Right ventricle myocardium superior (tissue), 1 donor: ENCODE measurements around the gene SDHAF4. TPM values are rescaled to one million over a fixed set of nuclear protein-coding genes. Genes with fewer than 3 reads are reported as not detected.
A peak's percentile ranks its signal among the peaks of the same experiment; 100 is the strongest.
"Not testable (repeated sequence)": the region's sequence is repeated elsewhere in the genome, so short reads cannot be mapped to it uniquely, and the experiment has no call there.

Source experiments
- ATAC-seq: fragments of 200-7000 bp; cut with Tn5 transposase; one replicate; pipeline ENCODE4 v1.9.1; 2020; ENCODE audit warnings: mild to moderate bottlenecking; ENCODE audit not compliant: poor library complexity
- DNase-seq: peaks from one replicate; pipeline ENCODE4 v3.0.0-alpha.2; 2020
- intact Hi-C: fragments of 100-400 bp; cut with DNase I; formaldehyde crosslinking; loops from one replicate; pipeline ENCODE4 v1.11.2; 2022
- long read RNA-seq: library from polyadenylated mRNA; unstranded; transcript quantifications from one replicate; pipeline ENCODE4 v2.0.0, GENCODE V29; 2021
- total RNA-seq: library from RNA; stranded (reverse); fragmentation: NEBNext Ultra II Directional; extraction: Animal tissue kit (Norgen Biotek cat#: 25700); gene quantifications from one replicate; pipeline ENCODE4 v1.2.1, GENCODE V29; 2021
- donor health status: DM: no; HTN: yes; CAD: no; lungs with severe emphysema.

The SDHAF4 gene
- 17.8 TPM for total RNA-seq
- long read RNA-seq, partial matches to known transcripts = 0 of 3 reads
- long read RNA-seq, other reads (novel, unspliced or antisense) = 0 of 3 reads

DNA sequence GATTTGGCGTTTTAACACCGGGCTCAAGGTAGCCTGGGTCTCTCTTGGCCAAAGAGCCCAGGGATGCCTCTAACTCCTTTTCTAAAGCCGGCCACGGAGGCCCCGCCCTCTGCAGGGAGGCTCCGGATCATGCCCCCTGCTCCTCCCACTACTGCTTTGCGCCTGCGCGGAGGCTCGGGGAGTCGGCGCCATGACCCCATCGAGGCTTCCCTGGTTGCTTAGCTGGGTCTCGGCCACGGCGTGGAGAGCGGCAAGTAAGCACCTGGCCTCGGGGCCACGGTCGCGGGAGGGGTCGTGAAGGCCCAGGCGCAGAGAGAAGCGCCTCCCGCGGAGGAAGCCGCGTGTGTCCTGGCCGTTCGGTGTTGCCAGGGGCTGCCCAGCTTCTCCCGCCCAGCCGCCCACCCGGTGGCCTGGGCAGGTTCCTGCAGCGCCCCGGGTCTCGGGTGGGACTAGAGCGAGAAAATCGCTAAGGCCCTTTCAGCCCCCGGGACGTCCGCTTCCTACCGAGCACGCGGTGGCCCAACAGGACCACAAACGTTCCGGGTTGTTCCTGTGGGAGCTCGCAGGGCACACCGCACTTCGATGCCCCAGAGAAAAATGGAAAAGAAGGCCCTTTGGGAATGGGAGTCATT, at the start of gene SDHAF4:
SDHAF4 (plus strand) TSS at position 180 of the 632 bp plus-strand sequence; CDS start at position 191, 11 bp downstream.
- ATAC-seq = peak; percentile 100
- DNase-seq = peak; percentile 97
- intact Hi-C loops = loop anchor here (5.0 kb wide), 1 partner anchor 100 kb away; the partner anchor contains the start of gene SMAP1

DNA sequence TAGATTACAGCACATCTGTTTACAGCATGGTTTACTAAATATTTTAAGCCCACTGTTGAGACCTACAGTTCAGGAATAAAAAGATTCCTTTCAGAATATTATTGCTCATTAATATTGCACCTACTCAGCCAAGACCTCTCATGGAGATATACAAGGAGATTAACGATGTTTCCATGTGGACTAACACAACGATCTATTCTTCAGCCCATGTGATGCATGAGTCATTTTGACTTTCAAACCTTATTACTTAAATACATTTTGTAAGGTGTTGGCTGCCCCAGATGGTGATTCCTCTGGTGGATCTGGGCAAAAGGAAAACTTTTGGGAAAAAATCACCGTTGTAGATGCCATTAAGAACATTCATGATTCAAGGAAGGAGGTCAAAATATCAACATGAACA, 48.0 kb upstream of the SDHAF4 start:
- DNase-seq (no peak), ATAC-seq (no peak)
- intact Hi-C loops = no loop called here

DNA sequence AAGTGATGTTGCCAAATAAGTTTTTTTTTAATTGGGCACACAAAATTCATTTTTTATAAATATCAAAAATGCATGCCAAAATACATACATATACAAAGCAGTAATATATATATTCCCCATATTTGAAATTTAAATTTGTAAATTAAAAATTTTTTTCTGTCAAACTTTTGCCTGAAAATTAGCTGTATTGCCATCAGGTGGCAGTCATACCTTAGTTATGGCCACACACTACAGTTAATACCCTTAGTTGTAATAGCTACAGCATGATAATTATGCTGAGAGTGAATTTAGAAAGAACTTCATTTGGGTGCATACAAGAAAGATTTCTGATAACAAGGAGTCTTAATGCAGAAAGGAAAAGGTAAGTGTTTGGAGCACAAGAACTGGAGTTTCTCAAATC, 46.2 kb upstream of the SDHAF4 start:
- DNase-seq (no peak), ATAC-seq (no peak)
- intact Hi-C loops = no loop called here

DNA sequence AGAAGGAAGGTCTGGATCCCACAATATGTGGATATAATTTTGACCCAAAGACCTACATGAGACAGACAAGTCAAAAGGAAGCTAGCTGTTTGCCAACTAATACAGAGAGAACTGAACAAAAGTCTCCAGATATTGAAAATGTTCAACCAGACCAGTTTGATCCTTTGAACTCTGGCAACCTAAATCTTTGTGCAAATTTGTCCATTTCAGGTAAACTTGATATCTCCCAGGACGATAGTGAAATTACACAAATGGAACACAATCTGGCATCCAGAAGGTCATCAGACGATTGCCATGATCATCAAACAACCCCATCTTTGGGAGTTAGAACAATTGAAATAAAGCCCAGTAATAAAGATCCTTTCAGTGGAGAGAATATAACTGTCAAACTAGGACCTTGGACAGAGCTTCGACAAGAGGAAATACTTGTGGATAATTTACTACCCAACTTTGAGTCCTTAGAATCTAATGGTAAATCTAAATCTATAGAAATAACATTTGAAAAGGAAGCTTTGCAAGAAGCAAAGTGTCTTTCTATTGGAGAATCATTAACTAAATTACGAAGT, 41.9 kb upstream of the SDHAF4 start:
- intact Hi-C loops = no loop called here
- DNase-seq = no peak

DNA sequence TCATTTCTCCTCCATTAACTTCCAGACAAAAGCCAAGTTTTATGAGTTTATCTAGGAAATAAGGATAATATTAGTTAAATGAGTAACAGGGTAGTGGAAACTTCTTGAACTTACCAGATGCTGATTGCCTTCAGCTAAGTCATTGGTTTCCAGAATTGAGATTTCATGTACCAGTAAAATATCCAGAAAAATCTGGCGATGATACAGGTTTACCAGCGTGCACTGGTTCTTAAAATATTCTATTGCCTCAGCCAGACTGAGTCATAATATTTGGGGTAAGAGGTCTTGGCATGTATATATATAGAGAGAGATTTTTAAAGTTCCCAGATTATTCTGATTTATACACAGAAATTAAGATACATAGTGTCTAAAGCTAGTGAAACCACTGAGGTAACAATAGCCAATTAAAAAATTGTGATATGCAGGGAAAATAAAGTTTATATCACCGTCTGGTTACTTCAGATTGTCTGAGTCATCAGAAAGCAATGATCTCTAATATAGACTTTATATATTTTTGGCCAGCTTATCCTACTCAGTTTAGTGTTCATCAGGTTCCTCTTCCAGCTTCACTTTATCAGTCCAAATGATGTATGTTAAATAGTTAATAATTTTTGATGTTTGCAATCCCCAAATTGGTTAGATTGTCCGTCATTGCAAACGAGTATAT, 39.5 kb upstream of the SDHAF4 start:
- intact Hi-C loops = no loop called here
- DNase-seq = no peak
- ATAC-seq = no peak

More for the DNA sequence above, 41.9 kb upstream of the SDHAF4 start:
- no peak for ATAC-seq

DNA sequence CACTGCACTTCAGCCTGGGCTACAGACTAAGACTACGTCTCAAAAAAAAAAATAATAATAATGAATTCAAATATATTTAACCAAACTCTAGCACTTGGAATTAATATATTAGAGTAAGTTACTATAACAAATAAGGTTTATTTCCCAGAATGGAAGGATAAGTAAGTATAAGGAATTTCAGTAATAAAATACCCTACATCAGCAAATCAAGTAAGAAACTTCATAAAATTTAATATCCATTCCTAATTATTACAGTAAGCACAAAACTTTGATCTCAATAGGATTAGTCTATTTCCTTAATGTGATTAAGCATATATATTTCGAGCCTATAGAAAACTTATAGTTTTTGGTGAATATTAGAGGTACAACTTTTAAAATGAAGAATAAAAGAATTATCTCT, 36.7 kb upstream of the SDHAF4 start:
- intact Hi-C loops = no loop called here
- no peak for ATAC-seq
- DNase-seq = no peak

DNA sequence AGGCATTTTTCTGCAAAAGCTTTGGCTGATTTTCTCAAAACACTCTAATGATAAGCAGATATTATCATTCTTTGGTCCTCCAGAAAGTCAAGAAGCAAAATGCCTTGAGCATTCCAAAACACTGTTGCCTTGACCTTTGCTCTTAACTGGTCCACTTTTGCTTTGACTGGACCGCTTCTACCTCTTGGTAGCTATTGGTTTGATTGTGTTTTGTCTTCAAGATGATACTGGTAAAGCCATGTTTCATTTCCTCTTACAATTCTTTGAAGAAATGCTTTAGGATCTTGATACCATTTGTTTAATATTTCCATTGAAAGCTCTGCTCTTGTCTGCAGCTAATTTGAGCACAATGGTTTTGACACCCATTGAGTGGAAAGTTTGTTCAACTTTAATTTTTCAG, 35.6 kb upstream of the SDHAF4 start:
- intact Hi-C loops = no loop called here
- ATAC-seq = no peak
- DNase-seq = no peak

DNA sequence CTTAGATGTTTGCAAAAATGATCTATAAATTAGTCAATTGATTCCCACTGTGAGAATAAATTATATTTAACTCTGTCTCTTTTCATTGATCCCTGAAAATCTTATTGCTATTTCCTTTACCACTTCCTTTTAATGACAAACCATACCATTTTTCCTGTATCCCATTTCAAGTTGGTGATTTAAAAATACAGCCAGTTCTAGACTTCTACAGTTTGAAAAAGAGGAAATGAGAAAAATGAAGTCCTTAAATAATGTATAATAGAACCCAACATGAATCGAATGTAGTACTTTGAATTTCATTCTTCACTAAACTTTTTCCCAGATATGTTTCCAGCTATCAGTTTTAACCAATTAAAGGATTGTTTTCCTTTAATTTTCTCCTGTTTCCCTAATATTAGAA, 29.5 kb upstream of the SDHAF4 start:
- intact Hi-C loops = no loop called here
- no peak for ATAC-seq
- no peak for DNase-seq

DNA sequence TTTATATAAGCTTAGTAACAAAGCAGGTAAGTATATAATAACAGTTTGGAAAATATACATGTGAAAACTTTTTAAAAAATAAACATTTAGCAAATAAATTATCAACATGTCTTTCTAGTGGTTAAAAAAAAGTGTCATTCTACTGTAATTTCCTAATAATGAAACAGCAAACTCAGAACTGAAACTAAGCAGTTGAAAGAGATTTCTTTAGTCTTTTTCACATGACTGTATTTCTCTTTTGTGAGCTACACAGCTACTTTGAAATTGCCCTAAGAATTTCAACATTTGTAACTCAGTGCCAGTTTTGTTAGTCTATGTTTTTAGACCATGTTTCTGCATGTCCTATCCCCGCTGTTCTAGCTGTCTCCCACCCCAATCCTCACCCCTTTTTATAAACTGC, 28.4 kb upstream of the SDHAF4 start:
- ATAC-seq = no peak

DNA sequence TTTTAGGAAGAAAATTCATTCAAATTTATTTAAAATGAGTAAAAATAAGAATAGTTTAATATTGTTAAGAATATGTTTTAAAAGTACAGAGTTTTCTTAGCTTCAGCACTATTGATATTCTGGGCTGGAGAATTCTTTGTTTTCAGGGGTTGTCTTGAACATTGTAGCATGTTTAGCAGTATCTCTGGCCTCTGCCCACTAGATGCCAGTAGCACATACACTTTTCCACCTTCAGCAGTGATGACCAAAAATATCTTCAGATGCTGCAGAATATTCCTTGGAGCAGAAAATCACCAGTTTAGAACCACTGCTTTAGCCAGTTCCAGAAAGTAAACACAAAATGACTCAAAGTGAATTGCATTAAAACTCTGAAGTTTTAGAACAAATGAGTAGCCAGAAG, 19.4 kb upstream of the SDHAF4 start:
- intact Hi-C loops = no loop called here
- ATAC-seq = peak; percentile 85

More for the DNA sequence above, 28.4 kb upstream of the SDHAF4 start:
- intact Hi-C loops = no loop called here
- no peak for DNase-seq

DNA sequence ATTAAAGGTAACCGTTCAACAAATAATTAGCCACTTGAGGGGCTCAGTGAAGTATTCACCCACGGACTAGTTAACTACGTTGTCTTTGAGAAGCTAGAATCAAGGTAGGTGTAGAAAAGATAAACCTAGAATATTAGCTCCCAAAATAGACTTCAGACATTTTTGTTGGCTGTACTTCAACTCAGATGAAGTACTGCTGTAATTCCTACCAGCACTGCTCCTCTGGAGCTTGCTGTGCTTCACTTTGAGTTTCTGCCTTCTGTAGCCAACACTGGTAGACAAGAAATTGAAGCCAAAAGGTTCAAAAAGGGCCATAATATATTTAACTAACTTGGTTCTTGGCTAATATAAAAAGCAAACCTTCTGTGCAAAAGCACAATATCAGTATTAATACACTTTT, 18.8 kb upstream of the SDHAF4 start:
- ATAC-seq (peak; percentile 73), DNase-seq (no peak)
- intact Hi-C loops = no loop called here

More for the DNA sequence above, 19.4 kb upstream of the SDHAF4 start:
- DNase-seq = no peak

DNA sequence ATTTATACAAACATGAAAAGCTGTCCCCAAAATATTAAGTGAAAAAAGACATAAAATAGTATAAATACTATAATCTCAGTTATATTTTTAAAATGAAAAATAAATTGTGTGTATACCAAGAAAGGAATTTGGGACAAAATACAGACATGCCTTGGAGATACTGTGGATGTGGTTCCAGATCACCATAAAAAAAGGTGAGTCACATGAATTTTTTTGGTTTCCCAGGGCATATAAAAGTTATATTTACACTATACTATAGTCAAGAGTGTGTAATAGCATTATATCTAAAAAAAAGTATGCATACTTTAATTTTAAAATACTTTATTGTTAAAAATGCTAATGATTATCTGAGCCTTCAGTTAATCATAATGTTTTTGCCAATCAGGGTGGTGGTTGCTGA, 17.4 kb upstream of the SDHAF4 start:
- intact Hi-C loops = no loop called here
- no peak for DNase-seq
- ATAC-seq = no peak

DNA sequence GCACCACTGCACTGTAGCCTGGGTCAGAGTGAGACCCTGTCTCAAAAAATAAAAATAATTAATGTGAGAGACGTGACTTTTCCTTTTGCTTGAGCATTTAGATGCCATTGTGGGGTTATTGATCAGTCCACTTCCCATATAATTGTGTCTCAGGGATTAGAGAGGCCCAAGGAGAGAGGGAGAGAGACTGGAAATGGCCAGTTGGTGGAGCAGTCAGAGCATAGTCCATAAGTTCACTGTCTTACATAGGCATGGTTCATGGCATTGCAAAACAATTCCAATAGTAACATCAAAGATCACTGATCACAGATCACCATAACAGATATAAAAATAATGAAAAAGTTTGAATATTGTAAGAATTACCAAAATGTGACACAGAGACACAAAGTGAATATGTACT, 15.2 kb upstream of the SDHAF4 start:
- DNase-seq = no peak
- intact Hi-C loops = loop anchor here (10.0 kb wide), 1 partner anchor 133 kb away; no protein-coding TSS in a partner anchor
- ATAC-seq = no peak

DNA sequence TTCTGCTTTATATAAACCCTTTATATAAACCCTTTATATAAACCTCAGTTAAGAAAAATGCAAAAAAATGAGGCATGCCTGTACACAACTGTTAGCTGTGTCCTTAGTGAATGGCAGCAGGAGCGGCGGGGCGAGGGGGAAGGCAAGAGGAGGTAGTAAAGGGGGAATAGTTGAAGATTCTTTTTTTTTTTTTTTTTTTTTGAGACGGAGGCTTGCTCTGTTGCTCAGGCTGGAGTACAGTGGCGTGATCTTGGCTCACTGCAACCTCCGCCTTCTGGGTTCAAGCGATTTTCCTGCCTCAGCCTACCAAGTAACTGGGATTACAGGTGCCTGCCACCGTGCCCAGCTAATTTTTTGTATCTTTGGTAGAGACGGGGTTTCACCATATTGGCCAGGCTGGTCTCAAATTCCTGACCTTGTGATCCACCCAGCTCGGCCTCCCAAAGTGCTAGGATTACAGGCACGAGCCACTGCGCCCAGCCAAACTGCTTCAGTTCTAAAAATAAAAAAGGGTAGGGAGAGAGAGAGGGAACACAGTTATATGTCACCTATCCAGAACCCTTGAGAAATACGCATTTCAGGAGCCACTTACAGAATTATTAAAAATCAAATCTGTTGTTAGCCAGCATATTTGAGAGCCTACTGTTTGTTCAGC, 14.3 kb upstream of the SDHAF4 start:
- intact Hi-C loops = loop anchor here (10.0 kb wide), 1 partner anchor 132 kb away; no protein-coding TSS in a partner anchor
- ATAC-seq (peak; percentile 94), DNase-seq (peak; percentile 47)

DNA sequence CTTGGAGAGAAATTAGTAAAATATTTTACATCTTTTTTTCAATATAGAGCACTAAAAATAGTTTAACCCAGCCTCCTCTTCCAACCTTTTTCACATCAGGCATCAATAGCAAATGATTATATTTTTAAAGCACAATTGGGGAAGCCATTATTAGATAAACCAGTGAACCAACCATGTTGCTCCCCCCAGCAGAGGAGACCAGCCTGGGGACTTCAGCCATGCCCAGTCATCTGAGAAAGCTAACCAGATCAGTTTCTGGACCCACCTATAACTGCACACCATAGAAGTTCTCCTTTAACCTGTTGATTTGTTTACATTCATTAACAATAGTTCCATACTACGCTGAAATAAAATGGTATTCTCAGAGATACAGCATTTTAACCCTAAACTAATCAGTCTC, 13.8 kb upstream of the SDHAF4 start:
- no peak for DNase-seq
- ATAC-seq = peak; percentile 29
- intact Hi-C loops = loop anchor here (10.0 kb wide), 1 partner anchor 132 kb away; no protein-coding TSS in a partner anchor

DNA sequence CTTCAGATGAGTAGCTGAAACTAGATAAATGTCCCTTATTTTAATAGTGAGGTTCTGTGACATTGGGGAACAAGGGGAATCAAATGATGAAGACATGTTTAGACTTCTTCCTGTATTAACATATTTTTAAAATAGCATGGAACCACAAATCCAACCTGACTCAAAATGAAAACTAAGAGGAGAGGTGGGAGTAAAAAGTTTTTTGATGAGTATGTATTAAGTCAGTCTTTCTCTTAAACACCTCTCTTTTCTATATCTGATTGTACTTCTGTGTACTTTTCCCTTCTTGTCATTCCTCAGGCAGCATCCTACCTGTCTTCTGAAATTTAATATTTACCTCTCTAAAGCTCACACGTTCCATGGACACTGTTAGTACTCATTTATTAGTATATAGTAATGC, 8.7 kb upstream of the SDHAF4 start:
- intact Hi-C loops = loop anchor here (10.0 kb wide), 1 partner anchor 127 kb away; no protein-coding TSS in a partner anchor
- DNase-seq = no peak
- ATAC-seq = no peak

DNA sequence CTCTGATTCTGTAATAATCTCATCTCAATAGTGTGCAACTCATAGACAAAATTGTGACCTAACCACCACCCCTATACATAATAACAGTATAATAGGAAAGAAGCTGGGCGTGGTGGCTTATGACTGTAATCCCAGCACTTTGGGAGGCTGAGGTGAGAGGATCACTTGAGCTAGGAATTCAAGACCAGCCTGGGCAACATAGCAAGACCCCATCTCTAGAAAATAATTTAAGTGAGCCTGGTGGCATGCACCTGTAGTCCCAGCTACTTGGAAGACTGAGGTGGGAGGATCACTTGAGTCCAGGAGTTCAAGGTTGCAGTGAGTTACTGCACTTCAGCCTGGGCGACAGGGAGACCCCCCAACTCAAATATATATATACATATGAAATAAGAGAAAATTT, 4.3 kb upstream of the SDHAF4 start:
- ATAC-seq, intact Hi-C loops, DNase-seq: not testable (repeated sequence)

DNA sequence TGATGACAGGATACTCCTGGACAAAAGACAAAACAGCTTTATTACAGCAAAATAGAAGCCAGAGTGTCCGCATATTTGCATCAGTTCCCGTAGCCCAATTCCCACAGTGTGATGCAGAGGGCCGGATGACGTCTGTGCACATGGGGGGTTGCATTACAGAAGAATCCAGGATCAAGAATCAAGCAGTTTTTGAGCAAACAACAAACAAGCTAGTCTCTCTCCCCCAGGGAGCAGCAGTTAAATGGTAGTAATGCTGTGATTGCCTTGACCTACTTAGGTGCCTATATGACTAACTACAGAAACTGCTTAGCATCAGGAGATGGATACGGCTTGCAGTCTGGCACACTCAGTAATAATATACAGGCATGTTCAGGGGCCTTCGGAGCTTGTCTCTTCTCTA, 3.2 kb upstream of the SDHAF4 start:
- no peak for DNase-seq
- intact Hi-C loops = no loop called here
- ATAC-seq = no peak

DNA sequence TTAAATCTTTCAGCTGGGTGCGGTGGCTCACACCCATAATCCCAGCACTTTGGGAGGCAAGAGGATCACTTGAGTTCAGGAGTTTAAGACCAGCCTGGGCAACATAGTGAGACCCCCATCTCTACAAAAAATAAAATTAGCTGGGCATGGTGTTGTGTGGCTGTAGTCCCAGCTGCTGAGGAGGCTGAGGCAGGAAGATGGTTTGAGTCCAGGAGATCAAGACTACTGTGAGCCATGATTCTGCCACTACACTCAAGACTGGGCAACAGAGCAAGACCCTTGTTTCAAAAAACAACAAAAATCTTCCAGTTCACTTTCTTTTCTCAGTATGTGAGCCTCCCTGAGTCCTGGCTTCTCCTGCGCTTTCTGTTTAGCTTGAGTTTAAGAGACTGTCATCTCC, 7.9 kb downstream of the SDHAF4 start:
- intact Hi-C loops = no loop called here
- ATAC-seq = no peak
- no peak for DNase-seq
